Activated CD4-positive, alpha-beta memory T cell treated with anti-CD3 and anti-CD28 coated beads for 36 hours (primary cell): ENCODE data around the gene CNBP. TPM values are rescaled to one million over a fixed set of nuclear protein-coding genes. Genes with fewer than 3 reads are reported as not detected.
A peak's percentile ranks its signal among the peaks of the same experiment; 100 is the strongest.
"Not testable (repeated sequence)": the region's sequence is repeated elsewhere in the genome, so short reads cannot be mapped to it uniquely, and the experiment has no call there.

ENCODE experiments used
- CTCF ChIA-PET: fragments of 350-600 bp; sonication (Branson Sonifier 250); formaldehyde crosslinking; loops from one replicate; lab custom pipeline; 2021; ENCODE audit warnings: antibody characterized with exemption, inconsistent platforms; lab: Charles Lee
- POLR2A ChIA-PET: fragments of 350-600 bp; sonication (Branson Sonifier 250); formaldehyde crosslinking; loops from one replicate; lab custom pipeline; 2021; ENCODE audit warnings: antibody characterized with exemption; lab: Charles Lee
- DNase-seq: peaks from one replicate; pipeline ENCODE4 v3.0.0-alpha.2; 2020
- H3K27ac Mint-ChIP-seq: one replicate; pipeline ENCODE4 v1.8.0; 2021; ENCODE audit warnings: mixed read lengths
- H3K27me3 Mint-ChIP-seq: one replicate; pipeline ENCODE4 v1.8.0; 2021; ENCODE audit warnings: mixed read lengths
- H3K36me3 Mint-ChIP-seq: one replicate; pipeline ENCODE4 v1.8.0; 2021; ENCODE audit warnings: mixed read lengths
- H3K4me1 Mint-ChIP-seq: one replicate; pipeline ENCODE4 v1.8.0; 2021; ENCODE audit warnings: low read depth, mixed read lengths
- H3K4me3 Mint-ChIP-seq: one replicate; pipeline ENCODE4 v1.8.0; 2021; ENCODE audit warnings: mild to moderate bottlenecking, mixed read lengths
- H3K9me3 Mint-ChIP-seq: one replicate; pipeline ENCODE4 v1.8.0; 2021; ENCODE audit warnings: mixed read lengths
- intact Hi-C: fragments of 100-400 bp; cut with micrococcal nuclease; formaldehyde crosslinking; loops from one replicate; pipeline ENCODE4 v1.15.1; 2023
- total RNA-seq, 2 experiments: library from RNA; stranded (reverse); gene quantifications; one replicate each; pipeline ENCODE4 v1.2.3, GENCODE V29; 2021

Gene CNBP
- total RNA-seq, 2 experiments from 2014 or later: 342 to 348 TPM

DNA sequence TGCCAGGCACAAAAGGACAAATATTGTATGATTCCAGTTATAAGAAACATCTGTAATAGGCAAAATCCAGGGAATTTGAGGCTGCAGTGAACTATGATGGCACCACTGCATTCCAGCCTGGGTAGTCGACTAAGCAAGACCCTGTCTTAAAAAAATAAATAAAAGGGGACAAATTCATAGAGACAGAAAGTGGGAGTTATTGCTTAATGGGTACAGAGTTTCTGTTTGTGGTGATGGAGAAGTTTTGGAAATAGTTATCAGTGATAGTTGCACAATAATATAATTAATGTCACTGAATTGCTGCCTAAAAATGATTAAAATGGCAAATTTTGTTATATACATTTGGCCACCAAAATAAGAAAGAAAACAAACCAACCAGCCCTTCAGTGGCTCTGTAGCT is 27.6 kb upstream of the CNBP start:
- DNase-seq: no peak
- intact Hi-C loops: no loop called here
- Mint-ChIP-seq H3K4me1 (no peaks in the 10 kb centered on the region), H3K27ac (no peak overlapping the region), H3K36me3 (no peaks in the 10 kb centered on the region), H3K27me3 (peaks cover 3% of the 10 kb centered on the region), H3K4me3 (no peak overlapping the region), H3K9me3 (no peaks in the 10 kb centered on the region)
- ChIA-PET CTCF (no interaction called here), POLR2A (no interaction called here)

- H3K4me3 Mint-ChIP-seq: no peak overlapping the region
- H3K27ac Mint-ChIP-seq: no peak overlapping the region
- no peak for DNase-seq
- intact Hi-C loops: no loop called here
- CTCF ChIA-PET: no interaction called here
- H3K4me1 Mint-ChIP-seq: no peaks in the 10 kb centered on the region
- H3K9me3 Mint-ChIP-seq: no peaks in the 10 kb centered on the region
- H3K27me3 Mint-ChIP-seq: peaks cover 3% of the 10 kb centered on the region
- no peaks in the 10 kb centered on the region for H3K36me3 Mint-ChIP-seq
- POLR2A ChIA-PET: no interaction called here
These were observed 23.8 kb upstream of the CNBP start for GRCh38 chr3:129207479-129207878.

DNA sequence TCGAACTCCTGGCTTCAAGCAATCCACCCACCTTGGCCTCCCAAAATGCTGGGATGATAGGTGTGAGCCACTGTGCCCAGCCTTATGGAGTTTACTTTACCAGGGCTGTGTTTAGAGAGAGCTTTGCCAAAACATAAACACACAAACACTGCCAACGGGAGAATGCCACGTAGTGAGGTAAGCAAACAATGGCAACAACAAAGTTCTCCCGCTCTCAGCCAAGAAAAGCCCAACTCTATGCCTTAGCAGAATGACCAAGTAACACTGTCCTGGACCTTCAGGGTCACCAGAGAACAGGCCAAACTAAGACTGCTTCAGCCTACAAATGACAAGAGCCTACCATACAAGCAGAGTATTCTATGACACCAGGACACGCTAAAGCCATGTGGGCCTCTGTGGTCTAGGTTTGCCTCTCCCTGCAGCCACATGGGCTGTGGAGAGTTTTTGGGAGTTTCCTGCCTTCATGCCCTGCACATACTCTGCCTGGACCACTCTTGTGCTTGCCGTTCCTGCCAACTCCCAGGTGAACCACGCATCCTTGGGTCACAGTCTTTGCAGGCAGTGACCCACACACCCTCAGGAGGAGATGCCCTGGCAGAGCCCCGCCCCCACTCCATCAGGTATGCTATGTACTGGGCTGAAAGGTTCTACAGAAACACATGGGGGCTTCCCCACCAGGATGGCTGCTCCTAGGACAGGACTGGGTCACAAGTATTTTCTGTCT is 21.6 kb upstream of the CNBP start:
- CTCF ChIA-PET: no interaction called here
- no peaks in the 10 kb centered on the region for H3K9me3 Mint-ChIP-seq

GRCh38 chr3:129204473-129204872 is 20.8 kb upstream of the CNBP start:
- Mint-ChIP-seq H3K4me1 (no peaks in the 10 kb centered on the region), H3K36me3 (no peaks in the 10 kb centered on the region), H3K4me3 (no peak overlapping the region), H3K27me3 (peaks cover 2% of the 10 kb centered on the region), H3K27ac (no peak overlapping the region), H3K9me3 (no peaks in the 10 kb centered on the region)
- CTCF ChIA-PET: no interaction called here
- POLR2A ChIA-PET: no interaction called here
- intact Hi-C loops: no loop called here
- no peak for DNase-seq

More for the DNA sequence above, 21.6 kb upstream of the CNBP start:
- intact Hi-C loops: no loop called here
- DNase-seq: no peak
- H3K36me3 Mint-ChIP-seq: no peaks in the 10 kb centered on the region
- H3K4me3 Mint-ChIP-seq: no peak overlapping the region
- no peak overlapping the region for H3K27ac Mint-ChIP-seq
- peaks cover 3% of the 10 kb centered on the region for H3K27me3 Mint-ChIP-seq
- POLR2A ChIA-PET: no interaction called here
- no peaks in the 10 kb centered on the region for H3K4me1 Mint-ChIP-seq

- Mint-ChIP-seq H3K36me3 (no peaks in the 10 kb centered on the region), H3K27ac (no peak overlapping the region), H3K4me1 (peaks cover 7% of the 10 kb centered on the region), H3K4me3 (no peak overlapping the region), H3K27me3 (no peaks in the 10 kb centered on the region), H3K9me3 (no peaks in the 10 kb centered on the region)
- ChIA-PET POLR2A (no interaction called here), CTCF (no interaction called here)
- no peak for DNase-seq
- intact Hi-C loops: no loop called here
These were observed 15.7 kb upstream of the CNBP start for GRCh38 chr3:129199366-129199765.

- Mint-ChIP-seq H3K36me3 (no peaks in the 10 kb centered on the region), H3K4me1 (peaks cover 7% of the 10 kb centered on the region), H3K4me3 (no peak overlapping the region), H3K27me3 (no peaks in the 10 kb centered on the region), H3K27ac (no peak overlapping the region), H3K9me3 (no peaks in the 10 kb centered on the region)
- CTCF ChIA-PET: interaction anchor here (2.3 kb wide), 1 partner anchor 48 kb away, joined by 10 read pairs; no protein-coding TSS in a partner anchor
- intact Hi-C loops: no loop called here
- DNase-seq: no peak
- POLR2A ChIA-PET: no interaction called here
These were observed 13.6 kb upstream of the CNBP start for GRCh38 chr3:129197321-129197720.

DNA sequence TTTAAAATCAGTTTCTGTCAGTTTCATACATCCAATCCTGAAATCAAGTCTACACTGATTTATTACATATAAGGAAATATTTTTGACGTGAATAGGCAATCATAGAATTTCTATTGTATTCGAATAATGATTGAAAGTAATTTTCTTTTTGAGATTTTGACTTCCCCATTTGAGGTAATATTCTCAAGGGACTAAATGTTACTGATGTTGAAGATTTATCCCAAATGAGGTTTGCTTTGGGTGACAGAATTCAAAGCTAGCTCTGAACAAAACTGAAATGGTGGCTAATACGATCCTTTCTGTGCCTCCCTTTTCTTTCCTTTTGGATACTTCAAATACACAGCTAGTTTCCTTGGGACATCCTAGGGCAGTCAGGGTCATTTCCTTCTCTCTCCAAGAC is 12.9 kb upstream of the CNBP start:
- Mint-ChIP-seq H3K4me1 (peaks cover 7% of the 10 kb centered on the region), H3K27ac (no peak overlapping the region), H3K36me3 (no peaks in the 10 kb centered on the region), H3K9me3 (no peaks in the 10 kb centered on the region), H3K4me3 (no peak overlapping the region), H3K27me3 (no peaks in the 10 kb centered on the region)
- DNase-seq: no peak
- CTCF ChIA-PET: interaction anchor here (0.6 to 2.3 kb wide), 2 partner anchors 17 to 49 kb away, joined by 3 to 10 read pairs; no protein-coding TSS in a partner anchor
- POLR2A ChIA-PET: interaction anchor here (0.8 kb wide), 1 partner anchor 49 kb away, joined by 3 read pairs; no protein-coding TSS in a partner anchor
- intact Hi-C loops: no loop called here

DNA sequence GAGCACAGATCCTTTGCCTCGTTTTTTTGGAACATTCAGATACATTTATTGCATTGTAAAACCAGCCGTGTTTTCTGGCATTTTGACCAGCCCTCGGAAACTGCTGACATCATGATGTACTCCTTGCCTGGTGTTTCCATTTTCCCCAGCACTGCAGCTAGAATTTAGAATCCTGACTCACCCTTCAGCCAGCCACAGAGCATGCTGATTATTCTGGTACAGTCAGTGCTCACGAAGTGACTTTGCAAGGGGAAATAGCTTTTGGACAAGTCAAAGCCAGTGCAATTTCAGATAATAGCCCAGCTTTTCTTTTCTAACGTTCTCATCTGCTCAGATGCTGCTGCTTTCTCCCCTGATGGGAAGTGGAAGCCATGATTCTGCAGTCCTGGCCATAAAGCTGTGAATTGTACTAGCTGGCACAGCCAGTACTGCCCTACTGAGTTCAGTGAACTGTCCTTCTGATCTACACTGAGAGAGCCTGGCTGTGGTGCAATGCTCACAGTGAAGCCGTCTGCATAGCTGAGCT is 12.1 kb upstream of the CNBP start:
- DNase-seq: peak; percentile 37
- Mint-ChIP-seq H3K9me3 (no peaks in the 10 kb centered on the region), H3K27ac (no peak overlapping the region), H3K27me3 (no peaks in the 10 kb centered on the region), H3K4me1 (peaks cover 7% of the 10 kb centered on the region), H3K36me3 (no peaks in the 10 kb centered on the region), H3K4me3 (no peak overlapping the region)
- CTCF ChIA-PET: interaction anchor here (0.6 to 2.3 kb wide), 2 partner anchors 18 to 50 kb away, joined by 3 to 10 read pairs; no protein-coding TSS in a partner anchor
- intact Hi-C loops: no loop called here
- POLR2A ChIA-PET: interaction anchor here (0.8 kb wide), 1 partner anchor 50 kb away, joined by 3 read pairs; no protein-coding TSS in a partner anchor

DNA sequence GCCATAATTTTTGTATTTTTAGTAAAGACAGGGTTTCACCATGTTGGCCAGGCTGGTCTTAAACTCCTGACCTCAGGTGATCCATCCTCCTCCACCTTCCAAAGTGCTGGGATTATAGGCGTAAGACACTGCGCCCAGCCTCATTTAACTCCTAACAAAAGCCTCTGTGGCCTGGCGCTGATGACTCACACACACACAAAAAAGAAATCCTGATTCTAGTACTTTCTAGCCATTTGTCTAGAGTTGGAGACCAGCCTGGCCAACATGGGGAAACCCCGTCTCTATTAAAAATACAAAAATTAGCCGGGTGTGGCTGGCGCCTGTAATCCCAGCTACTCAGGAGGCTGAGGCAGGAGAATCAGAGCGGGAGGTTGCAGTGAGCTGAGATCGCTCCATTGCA is 6.1 kb upstream of the CNBP start:
- DNase-seq, H3K4me3 Mint-ChIP-seq, H3K27me3 Mint-ChIP-seq, H3K4me1 Mint-ChIP-seq, H3K27ac Mint-ChIP-seq, H3K36me3 Mint-ChIP-seq, H3K9me3 Mint-ChIP-seq, intact Hi-C loops: not testable (repeated sequence)
- POLR2A ChIA-PET: interaction anchor here (0.5 kb wide), 1 partner anchor 54 kb away, joined by 3 read pairs; no protein-coding TSS in a partner anchor
- CTCF ChIA-PET: interaction anchor here (3.2 kb wide), 1 partner anchor 56 kb away, joined by 11 read pairs; no protein-coding TSS in a partner anchor

GRCh38 chr3:129187857-129188256 is 4.2 kb upstream of the CNBP start:
- Mint-ChIP-seq H3K27me3 (no peaks in the 10 kb centered on the region), H3K4me3 (no peak overlapping the region), H3K27ac (no peak overlapping the region), H3K4me1 (peaks cover 9% of the 10 kb centered on the region), H3K36me3 (peaks cover 7% of the 10 kb centered on the region), H3K9me3 (no peaks in the 10 kb centered on the region)
- CTCF ChIA-PET: interaction anchor here (3.2 kb wide), 1 partner anchor 58 kb away, joined by 11 read pairs; no protein-coding TSS in a partner anchor
- POLR2A ChIA-PET: no interaction called here
- no peak for DNase-seq
- intact Hi-C loops: no loop called here

- no peaks in the 10 kb centered on the region for H3K27me3 Mint-ChIP-seq
- H3K9me3 Mint-ChIP-seq: no peaks in the 10 kb centered on the region
- H3K4me1 Mint-ChIP-seq: peaks cover 10% of the 10 kb centered on the region
- H3K36me3 Mint-ChIP-seq: peaks cover 26% of the 10 kb centered on the region
- H3K4me3 Mint-ChIP-seq: peak overlapping the region; percentile 45
- intact Hi-C loops: no loop called here
- CTCF ChIA-PET: interaction anchor here (0.6 to 2.4 kb wide), 7 partner anchors 24 to 215 kb away, joined by 3 to 14 read pairs (median 3); no protein-coding TSS in a partner anchor
- no peak for DNase-seq
- POLR2A ChIA-PET: no interaction called here
- H3K27ac Mint-ChIP-seq: no peak overlapping the region
These were observed 2.1 kb upstream of the CNBP start for GRCh38 chr3:129185783-129186182.

- peaks cover 16% of the 10 kb centered on the region for H3K4me1 Mint-ChIP-seq
- POLR2A ChIA-PET, H3K27me3 Mint-ChIP-seq, H3K9me3 Mint-ChIP-seq, H3K27ac Mint-ChIP-seq, DNase-seq: not testable (repeated sequence)
- H3K4me3 Mint-ChIP-seq: peak overlapping the region; percentile 97
- H3K36me3 Mint-ChIP-seq: peaks cover 33% of the 10 kb centered on the region
- intact Hi-C loops: loop anchor here (1.0 to 5.0 kb wide), 9 partner anchors 9 to 458 kb away; partner anchors contain the start of genes ACAD9, COPG1, IFT122 and ISY1
- CTCF ChIA-PET: interaction anchor here (0.6 to 2.4 kb wide), 8 partner anchors 23 to 215 kb away, joined by 3 to 14 read pairs (median 4); partner anchors contain the start of gene COPG1
These were observed 1.3 kb upstream of the CNBP start for GRCh38 chr3:129184784-129185542.
